GM10266 (cell line): Measurements from ENCODE around the gene COX5B.
A peak's percentile ranks its signal among the peaks of the same experiment; 100 is the strongest.

Experiments used
- DNase-seq: peaks from one replicate; pipeline ENCODE4 v3.0.0; 2012; ENCODE audit errors: extremely low spot score
- TF ChIP-seq, protein P1 (sequence below): IDR thresholded peaks from 2 replicates; pipeline ENCODE4 v1.5.1; 2012; ENCODE audit warnings: mild to moderate bottlenecking, low read depth; ENCODE audit not compliant: control insufficient read depth, insufficient read depth; ENCODE audit errors: missing control alignments

COX5B gene

DNA sequence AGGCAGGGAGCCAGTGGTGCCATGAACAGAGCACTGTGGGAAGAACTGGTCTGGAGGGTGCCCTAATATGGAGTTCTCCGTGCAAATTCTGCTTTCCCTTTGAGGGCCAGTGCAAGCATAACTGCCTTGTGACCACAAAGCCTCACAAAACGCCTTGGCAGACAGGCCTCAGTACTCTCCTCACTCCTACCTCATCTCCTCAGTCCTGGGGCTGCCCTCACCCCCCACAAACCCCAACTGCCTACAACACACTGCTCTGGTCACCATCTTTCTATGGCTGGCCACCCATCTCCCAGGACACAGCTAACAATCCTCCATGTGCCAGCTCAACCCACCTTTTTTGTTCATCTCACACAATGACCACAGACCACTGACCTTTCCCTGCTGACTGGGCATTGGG, 8.9 kb downstream of the COX5B start:
- DNase-seq: peak; percentile 2
- TF ChIP-seq, protein P1, sequence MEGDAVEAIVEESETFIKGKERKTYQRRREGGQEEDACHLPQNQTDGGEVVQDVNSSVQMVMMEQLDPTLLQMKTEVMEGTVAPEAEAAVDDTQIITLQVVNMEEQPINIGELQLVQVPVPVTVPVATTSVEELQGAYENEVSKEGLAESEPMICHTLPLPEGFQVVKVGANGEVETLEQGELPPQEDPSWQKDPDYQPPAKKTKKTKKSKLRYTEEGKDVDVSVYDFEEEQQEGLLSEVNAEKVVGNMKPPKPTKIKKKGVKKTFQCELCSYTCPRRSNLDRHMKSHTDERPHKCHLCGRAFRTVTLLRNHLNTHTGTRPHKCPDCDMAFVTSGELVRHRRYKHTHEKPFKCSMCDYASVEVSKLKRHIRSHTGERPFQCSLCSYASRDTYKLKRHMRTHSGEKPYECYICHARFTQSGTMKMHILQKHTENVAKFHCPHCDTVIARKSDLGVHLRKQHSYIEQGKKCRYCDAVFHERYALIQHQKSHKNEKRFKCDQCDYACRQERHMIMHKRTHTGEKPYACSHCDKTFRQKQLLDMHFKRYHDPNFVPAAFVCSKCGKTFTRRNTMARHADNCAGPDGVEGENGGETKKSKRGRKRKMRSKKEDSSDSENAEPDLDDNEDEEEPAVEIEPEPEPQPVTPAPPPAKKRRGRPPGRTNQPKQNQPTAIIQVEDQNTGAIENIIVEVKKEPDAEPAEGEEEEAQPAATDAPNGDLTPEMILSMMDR: no peak

DNA sequence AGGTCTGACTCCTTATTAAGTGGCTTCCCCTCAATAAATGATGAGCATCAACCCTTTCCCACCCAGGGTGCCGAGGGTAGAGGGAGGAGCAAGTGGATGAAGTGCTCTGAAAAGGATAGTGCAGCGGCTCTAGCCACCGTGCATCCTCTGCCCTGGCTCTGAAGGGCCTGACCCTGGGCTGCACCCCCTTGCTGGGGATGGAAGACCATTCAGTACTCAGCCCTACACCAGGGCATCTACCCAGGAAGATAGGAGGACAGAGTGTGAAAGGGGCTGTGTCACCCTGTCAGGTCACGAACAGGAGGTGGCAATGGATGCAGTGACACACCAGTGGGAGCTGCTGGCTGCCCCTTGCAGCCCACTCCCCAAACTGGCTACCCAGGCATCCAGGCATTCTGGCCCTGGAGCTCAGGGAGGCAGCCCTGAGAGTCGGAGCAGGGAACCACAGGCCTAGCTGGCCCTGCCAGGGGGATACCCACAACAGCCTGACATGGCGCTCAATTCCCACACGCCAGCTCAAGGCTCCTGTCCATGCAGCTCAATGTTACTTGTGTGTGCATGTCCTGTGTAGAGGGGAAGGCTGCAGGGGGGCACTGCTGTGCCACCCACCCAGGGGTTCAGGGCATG, 10.4 kb downstream of the COX5B start:
- DNase-seq: peak; percentile 5
- TF ChIP-seq, protein P1: no peak

DNA sequence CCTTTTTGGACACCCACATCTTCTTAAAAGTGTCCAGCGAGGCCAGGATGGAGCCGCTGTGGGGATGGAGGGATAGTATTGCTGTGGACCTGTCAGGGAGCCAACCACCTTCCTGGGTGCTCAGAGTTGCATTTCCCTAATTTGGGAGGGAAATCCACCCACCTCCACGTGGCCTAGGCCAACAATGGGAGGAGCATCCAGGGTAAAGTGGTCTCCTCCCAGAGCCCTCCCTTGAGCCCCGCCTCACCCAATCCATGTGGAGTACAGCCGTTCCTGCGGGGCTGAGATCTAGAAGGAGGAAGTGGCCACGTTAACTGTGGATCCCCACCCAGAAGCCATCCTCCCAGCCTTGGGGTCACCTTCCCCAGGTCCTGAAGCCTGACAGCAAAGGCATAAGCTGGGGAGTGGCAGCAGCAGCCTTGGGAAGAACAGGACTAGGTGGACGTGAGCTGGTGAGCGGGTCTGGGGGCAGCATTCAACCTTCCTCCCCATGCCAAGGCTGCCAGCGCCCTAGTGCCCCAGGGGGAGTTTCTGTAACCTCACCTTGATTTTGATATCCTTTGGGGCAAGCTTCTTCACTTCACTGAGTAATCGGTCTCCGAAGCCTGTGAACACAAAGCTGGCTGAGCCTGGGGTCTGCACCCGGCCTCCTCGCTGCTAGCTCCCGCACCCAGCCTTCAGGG, 11.2 kb downstream of the COX5B start:
- DNase-seq: peak; percentile 4

DNA sequence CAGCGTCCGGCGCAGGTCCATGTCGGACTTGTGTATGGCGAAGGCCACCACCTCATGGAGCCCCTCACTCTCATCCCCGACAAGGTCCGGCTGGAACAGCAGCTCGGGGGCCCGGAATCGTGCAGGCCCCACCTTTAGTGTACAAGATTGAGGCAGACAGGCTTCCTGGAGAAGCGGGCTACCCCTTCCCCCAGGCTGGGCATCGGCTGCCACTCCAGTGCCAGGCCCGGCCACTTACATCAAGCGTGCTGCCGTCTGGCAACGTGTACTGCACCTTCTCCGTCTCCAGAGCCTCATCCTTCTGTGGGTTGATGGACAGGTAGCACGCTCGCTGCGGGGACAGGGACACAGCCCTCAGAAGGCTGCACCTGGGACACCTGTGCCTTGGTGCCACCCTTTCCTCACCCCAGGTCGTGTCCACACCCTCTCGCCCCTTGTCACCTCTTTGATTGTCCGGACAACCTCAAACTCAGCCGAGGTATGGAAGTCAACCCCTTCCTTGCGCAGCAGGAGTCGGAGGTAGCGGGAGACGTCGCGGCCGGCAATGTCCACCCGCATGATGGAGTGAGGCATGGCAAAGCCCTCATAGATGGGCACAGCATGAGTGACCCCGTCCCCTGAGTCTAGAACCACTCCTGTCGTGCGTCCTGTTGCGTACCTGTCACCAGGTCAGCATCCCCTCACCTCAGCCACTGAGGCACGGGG, 12.3 kb downstream of the COX5B start:
- TF ChIP-seq, protein P1: no peak
- peak; percentile 2 for DNase-seq

More for the DNA sequence above, 11.2 kb downstream of the COX5B start:
- TF ChIP-seq, protein P1: no peak

DNA sequence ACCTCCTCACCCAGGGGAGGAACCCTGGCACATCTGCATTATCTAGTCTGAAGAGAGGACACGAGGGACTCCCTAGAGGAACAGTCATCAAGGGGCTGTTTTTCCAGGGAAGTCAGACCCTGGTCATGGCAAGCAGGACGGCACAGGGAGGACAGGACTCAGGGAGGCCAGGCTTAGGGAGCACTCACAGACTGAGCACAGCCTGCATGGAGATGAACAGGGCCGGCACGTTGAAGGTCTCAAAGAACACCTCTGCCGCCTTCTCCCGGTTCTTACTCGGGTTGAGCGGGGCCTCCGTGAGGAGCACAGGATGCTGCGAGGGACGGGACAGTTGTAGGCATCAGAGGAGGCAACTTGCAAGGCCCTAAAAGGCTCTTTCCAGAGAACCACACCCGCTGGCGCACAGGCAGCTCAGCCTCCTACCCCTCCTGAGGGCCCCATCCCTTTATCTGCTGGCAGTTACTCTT, 12.9 kb downstream of the COX5B start:
- peak; percentile 2 for DNase-seq
- TF ChIP-seq, protein P1: no peak

DNA sequence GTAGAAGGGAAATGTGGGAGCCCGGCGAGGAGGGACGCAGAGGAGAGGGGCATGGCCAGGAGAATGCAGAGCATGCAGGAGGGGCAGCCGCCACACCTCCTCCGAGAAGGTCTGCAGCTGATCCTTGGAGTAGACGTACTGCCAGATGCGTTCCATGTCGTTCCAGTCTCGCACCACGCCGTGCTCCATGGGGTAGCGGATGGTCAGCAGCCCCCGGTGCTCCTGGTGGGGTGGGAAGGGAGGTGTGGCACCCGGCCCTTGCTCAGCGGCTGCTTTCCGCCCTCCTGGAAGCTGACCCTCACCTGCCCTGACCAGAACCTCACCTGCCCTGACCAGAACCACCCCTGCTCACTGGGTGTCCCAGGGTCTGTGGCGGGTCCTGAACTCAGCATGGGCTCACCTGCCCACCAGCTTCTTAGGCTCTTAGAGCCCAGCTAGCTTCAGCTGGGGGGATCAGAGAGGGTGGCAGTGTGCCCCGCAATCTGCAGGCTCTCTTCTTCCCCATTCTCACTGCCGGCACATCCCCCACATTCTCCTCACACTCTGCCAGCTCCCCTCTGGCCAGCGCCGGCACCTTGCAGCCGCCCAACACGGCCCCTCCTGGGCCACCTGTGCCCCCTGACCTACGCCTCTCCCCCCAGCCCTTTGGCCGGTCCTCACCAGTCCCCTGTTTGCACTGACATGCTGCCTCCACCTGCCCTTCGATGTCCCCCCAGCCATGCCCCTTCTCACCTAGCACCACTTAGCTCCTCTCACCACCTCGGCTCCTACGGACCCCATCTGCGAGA, 13.6 kb downstream of the COX5B start:
- TF ChIP-seq, protein P1: no peak
- DNase-seq: peak; percentile 4
